GM18868 (cell line): ENCODE data around the gene AGBL1.
"Not testable (repeated sequence)": the region's sequence is repeated elsewhere in the genome, so short reads cannot be mapped to it uniquely, and the experiment has no call there.

ENCODE experiments used
- ATAC-seq: cut with Tn5 transposase; IDR thresholded peaks from one replicate; pipeline ENCODE4 v1.9.1; 2021; ENCODE audit warnings: mild to moderate bottlenecking, moderate library complexity; ENCODE audit not compliant: unreplicated experiment

AGBL1 gene

GRCh38 chr15:86850939-86851338 is 771.3 kb downstream of the AGBL1 start:
- no peak for ATAC-seq

GRCh38 chr15:86852741-86853140 is 773.1 kb downstream of the AGBL1 start:
- ATAC-seq = no peak

- no peak for ATAC-seq
Measured at GRCh38 chr15:86854176-86854575, 774.5 kb downstream of the AGBL1 start.

- ATAC-seq = no peak
Measured at GRCh38 chr15:86855307-86856291, 775.9 kb downstream of the AGBL1 start.

- no peak for ATAC-seq
Measured at GRCh38 chr15:86857701-86858100, 778.0 kb downstream of the AGBL1 start.

- ATAC-seq = no peak
Measured at GRCh38 chr15:86863226-86863915, 783.7 kb downstream of the AGBL1 start.

- no peak for ATAC-seq
Measured at GRCh38 chr15:86865920-86866319, 786.2 kb downstream of the AGBL1 start.

- ATAC-seq = no peak
Measured at GRCh38 chr15:86870846-86871245, 791.2 kb downstream of the AGBL1 start.

GRCh38 chr15:86871964-86872363 is 792.3 kb downstream of the AGBL1 start:
- no peak for ATAC-seq

GRCh38 chr15:86872782-86873181 is 793.1 kb downstream of the AGBL1 start:
- no peak for ATAC-seq

- no peak for ATAC-seq
Measured at GRCh38 chr15:86875067-86875466, 795.4 kb downstream of the AGBL1 start.

- no peak for ATAC-seq
Measured at GRCh38 chr15:86876387-86876944, 796.8 kb downstream of the AGBL1 start.

- ATAC-seq = no peak
Measured at GRCh38 chr15:86877171-86877631, 797.5 kb downstream of the AGBL1 start.

GRCh38 chr15:86878844-86879243 is 799.2 kb downstream of the AGBL1 start:
- ATAC-seq = not testable (repeated sequence)

- ATAC-seq = no peak
Measured at GRCh38 chr15:86879250-86880229, 799.9 kb downstream of the AGBL1 start.

- no peak for ATAC-seq
Measured at GRCh38 chr15:86885616-86886015, 805.9 kb downstream of the AGBL1 start.

- ATAC-seq = no peak
Measured at GRCh38 chr15:86892774-86893449, 813.2 kb downstream of the AGBL1 start.

- ATAC-seq = no peak
Measured at GRCh38 chr15:86894269-86894668, 814.6 kb downstream of the AGBL1 start.

- ATAC-seq = no peak
Measured at GRCh38 chr15:86903642-86904421, 824.2 kb downstream of the AGBL1 start.
